Smooth muscle cell (in vitro differentiated cells): ENCODE measurements around the gene MICAL1. TPM values are rescaled to one million over a fixed set of nuclear protein-coding genes. Genes with fewer than 3 reads are reported as not detected.

Experiments used
- DNase-seq: peaks from one replicate; lab custom pipeline; 2025; ENCODE audit not compliant: unreplicated experiment; lab: John Stamatoyannopoulos, UW
- H2AFZ ChIP-seq: fragments of 200-600 bp; sonication (generic); 2 replicates; pipeline ENCODE4 v1.6.0; 2016; ENCODE audit warnings: antibody characterized with exemption, low read depth, mild to moderate bottlenecking
- H3F3A ChIP-seq: fragments of 200-600 bp; sonication (generic); 2 replicates; pipeline ENCODE4 v1.6.0; 2017; ENCODE audit warnings: antibody characterized with exemption, low read depth
- H3K27ac ChIP-seq: fragments of 200-600 bp; sonication (generic); 2 replicates; pipeline ENCODE4 v1.5.1; 2016; ENCODE audit warnings: low read depth, mild to moderate bottlenecking
- H3K27me3 ChIP-seq: fragments of 200-600 bp; sonication (generic); 2 replicates; pipeline ENCODE4 v1.6.1; 2016; ENCODE audit warnings: low read depth, mild to moderate bottlenecking
- H3K36me3 ChIP-seq: fragments of 200-600 bp; sonication (generic); 2 replicates; pipeline ENCODE4 v1.5.1; 2016; ENCODE audit warnings: low read depth
- H3K4me1 ChIP-seq: fragments of 200-600 bp; sonication (generic); 2 replicates; pipeline ENCODE4 v1.5.1; 2016; ENCODE audit warnings: low read depth
- H3K4me2 ChIP-seq: fragments of 200-600 bp; sonication (generic); 2 replicates; pipeline ENCODE4 v1.6.0; 2016; ENCODE audit warnings: mild to moderate bottlenecking
- H3K4me3 ChIP-seq: fragments of 200-600 bp; sonication (generic); 2 replicates; pipeline ENCODE4 v1.5.1; 2016; ENCODE audit warnings: mild to moderate bottlenecking
- H3K79me2 ChIP-seq: fragments of 200-600 bp; sonication (generic); 2 replicates; pipeline ENCODE4 v1.6.0; 2016; ENCODE audit warnings: low read depth, mild to moderate bottlenecking
- H3K9ac ChIP-seq: fragments of 200-600 bp; sonication (generic); 2 replicates; pipeline ENCODE4 v1.6.0; 2016; ENCODE audit warnings: low read depth
- H3K9me3 ChIP-seq: fragments of 200-600 bp; sonication (generic); replicated peaks from 2 replicates; pipeline ENCODE4 v1.5.1; 2016; ENCODE audit warnings: low read depth
- H4K20me1 ChIP-seq: fragments of 200-600 bp; sonication (generic); 2 replicates; pipeline ENCODE4 v1.6.0; 2016; ENCODE audit warnings: low read depth
- CTCF ChIP-seq: fragments of 200-600 bp; sonication (generic); IDR thresholded peaks from 2 replicates; pipeline ENCODE4 v1.5.1; 2017; ENCODE audit warnings: borderline replicate concordance, mild to moderate bottlenecking, antibody characterized with exemption; ENCODE audit not compliant: insufficient read depth, poor library complexity, severe bottlenecking
- WGBS: methylation state at CpG from one replicate; pipeline ENCODE4 v1.1.7; 2016; ENCODE audit warnings: low lambda C conversion rate; 5-methylcytosine and 5-hydroxymethylcytosine counted together
- polyA plus RNA-seq: library from polyadenylated mRNA; unstranded; fragments of >200 nt; fragmentation: Nextera tagmentation; extraction: Ambion mirVana; gene quantifications from 2 replicates; pipeline ENCODE4 v1.2.1, GENCODE V29; 2016
- total RNA-seq: library from RNA; depleted of rRNA; stranded (reverse); fragments of >200 nt; gene quantifications from 2 replicates; pipeline ENCODE4 v1.2.3, GENCODE V29; 2014

The MICAL1 gene
- total and polyA plus RNA-seq, 2 experiments from 2014 or later, result 13.3 to 20.8 TPM

- Histone ChIP-seq H3K4me1 (peaks cover 18% of the 10 kb centered on the region), H3K27me3 (no peaks in the 10 kb centered on the region), H2AFZ (no peak overlapping the region), H3K36me3 (peaks cover 7% of the 10 kb centered on the region), H3F3A (peaks cover 11% of the 10 kb centered on the region), H3K79me2 (peaks cover 10% of the 10 kb centered on the region), H3K4me3 (no peak overlapping the region), H3K9me3 (no peaks in the 10 kb centered on the region), H3K27ac (no peak overlapping the region), H4K20me1 (peaks cover 5% of the 10 kb centered on the region), H3K4me2 (no peak overlapping the region), H3K9ac (no peak overlapping the region)
- no peak for DNase-seq
- WGBS, result 92% methylated on average over 3 of the region's 3 CpGs
- TF ChIP-seq CTCF, result no peak
Observed at GRCh38 chr6:109460161-109460829, 4.7 kb upstream of the MICAL1 start.

- Histone ChIP-seq H3K4me3 (no peak overlapping the region), H3K36me3 (peaks cover 7% of the 10 kb centered on the region), H3K9me3 (no peaks in the 10 kb centered on the region), H3K4me2 (no peak overlapping the region), H4K20me1 (no peaks in the 10 kb centered on the region), H2AFZ (no peak overlapping the region), H3K9ac (no peak overlapping the region), H3K27me3 (no peaks in the 10 kb centered on the region), H3K4me1 (peaks cover 18% of the 10 kb centered on the region), H3K27ac (no peak overlapping the region), H3K79me2 (peaks cover 6% of the 10 kb centered on the region), H3F3A (peaks cover 11% of the 10 kb centered on the region)
- no peak for DNase-seq
- WGBS, result 96% methylated on average over 5 of the region's 5 CpGs
- TF ChIP-seq CTCF, result no peak
Observed at GRCh38 chr6:109458774-109459531, 3.4 kb upstream of the MICAL1 start.

GRCh38 chr6:109457562-109457996 is 2.0 kb upstream of the MICAL1 start:
- Histone ChIP-seq H3K4me2 (no peak overlapping the region), H3K9ac (no peak overlapping the region), H4K20me1 (no peaks in the 10 kb centered on the region), H3K79me2 (no peaks in the 10 kb centered on the region), H3K27me3 (no peaks in the 10 kb centered on the region), H3K9me3 (no peaks in the 10 kb centered on the region), H3K27ac (no peak overlapping the region), H3K4me3 (no peak overlapping the region), H3F3A (peaks cover 11% of the 10 kb centered on the region), H2AFZ (no peak overlapping the region), H3K36me3 (peaks cover 4% of the 10 kb centered on the region), H3K4me1 (peaks cover 18% of the 10 kb centered on the region)
- 68% methylated on average over 6 of the region's 6 CpGs for WGBS
- TF ChIP-seq CTCF, result no peak
- no peak for DNase-seq
